HFFc6 (cell line): Measurements from ENCODE around the gene OTOGL. TPM values are rescaled to one million over a fixed set of nuclear protein-coding genes. Genes with fewer than 3 reads are reported as not detected.

Source experiments
- DNase-seq: peaks from one replicate; pipeline ENCODE4 v3.0.0-alpha.2; 2018
- H3K27ac Mint-ChIP-seq: 2 replicates; pipeline ENCODE4 v1.8.0; 2020; ENCODE audit warnings: mild to moderate bottlenecking, mixed read lengths
- H3K27me3 Mint-ChIP-seq: 2 replicates; pipeline ENCODE4 v1.8.0; 2021; ENCODE audit warnings: mild to moderate bottlenecking, moderate library complexity, mixed read lengths; ENCODE audit not compliant: insufficient read depth
- H3K36me3 Mint-ChIP-seq: 2 replicates; pipeline ENCODE4 v1.8.0; 2021; ENCODE audit warnings: low read depth, mixed read lengths
- H3K4me1 Mint-ChIP-seq: 2 replicates; pipeline ENCODE4 v1.8.0; 2020; ENCODE audit warnings: low read depth, mixed read lengths
- H3K4me3 Mint-ChIP-seq: 2 replicates; pipeline ENCODE4 v1.8.0; 2020; ENCODE audit warnings: mild to moderate bottlenecking, moderate library complexity, mixed read lengths
- H3K9me3 Mint-ChIP-seq: 2 replicates; pipeline ENCODE4 v1.8.0; 2020; ENCODE audit warnings: mild to moderate bottlenecking, mixed read lengths
- CTCF ChIP-seq: fragments of 200-600 bp; sonication (generic); IDR thresholded peaks from 2 replicates; pipeline ENCODE4 v1.5.0; 2021; ENCODE audit warnings: antibody characterized with exemption, mild to moderate bottlenecking
- total RNA-seq, 6 experiments: library from RNA; stranded (reverse); fragmentation: NEBNext Ultra II Directional; extraction: Animal tissue kit (Norgen Biotek cat#: 25700); gene quantifications; 2 replicates in 1 of 6; 3 replicates in 5 of 6; pipeline ENCODE4 v1.2.3, GENCODE V29; 2021

Gene OTOGL
- total RNA-seq, 6 experiments from 2014 or later: 0.12 to 0.32 (median 0.20) TPM

GRCh38 chr12:80190001-80190400 lies 90.7 kb downstream of the OTOGL start:
- Mint-ChIP-seq H3K9me3 (no peaks in the 10 kb centered on the region), H3K36me3 (no peaks in the 10 kb centered on the region), H3K27ac (peak overlapping the region; percentile 70), H3K4me1 (peaks cover 54% of the 10 kb centered on the region), H3K4me3 (peak overlapping the region; percentile 65; the same call in 1 of the 2 replicates), H3K27me3 (no peaks in the 10 kb centered on the region)
- no peak for DNase-seq
- no peak for TF ChIP-seq CTCF

- Mint-ChIP-seq H3K27me3 (no peaks in the 10 kb centered on the region), H3K27ac (0 out of 2 replicates have a peak overlapping the region, but pooled peaks have one; percentile 31), H3K36me3 (no peaks in the 10 kb centered on the region), H3K4me1 (peaks cover 57% of the 10 kb centered on the region), H3K9me3 (no peaks in the 10 kb centered on the region), H3K4me3 (no peak overlapping the region)
- TF ChIP-seq CTCF: no peak
- DNase-seq: no peak
Measured at GRCh38 chr12:80192087-80192486, 92.8 kb downstream of the OTOGL start.

GRCh38 chr12:80193865-80194264 lies 94.5 kb downstream of the OTOGL start:
- no peaks in the 10 kb centered on the region for H3K9me3 Mint-ChIP-seq
- no peak for DNase-seq
- H3K27ac Mint-ChIP-seq: no peak overlapping the region
- H3K4me1 Mint-ChIP-seq: peaks cover 53% of the 10 kb centered on the region
- no peaks in the 10 kb centered on the region for H3K36me3 Mint-ChIP-seq
- H3K27me3 Mint-ChIP-seq: no peaks in the 10 kb centered on the region
- no peak for TF ChIP-seq CTCF
- H3K4me3 Mint-ChIP-seq: no peak overlapping the region

- H3K27me3 Mint-ChIP-seq: no peaks in the 10 kb centered on the region
- H3K4me1 Mint-ChIP-seq: peaks cover 40% of the 10 kb centered on the region
- H3K4me3 Mint-ChIP-seq: no peak overlapping the region
- H3K27ac Mint-ChIP-seq: no peak overlapping the region
- peak; percentile 88 for TF ChIP-seq CTCF
- H3K9me3 Mint-ChIP-seq: no peaks in the 10 kb centered on the region
- peak; percentile 62 for DNase-seq
- H3K36me3 Mint-ChIP-seq: no peaks in the 10 kb centered on the region
Measured at GRCh38 chr12:80195074-80195726, 95.9 kb downstream of the OTOGL start.

GRCh38 chr12:80195737-80196136 lies 96.4 kb downstream of the OTOGL start:
- peaks cover 36% of the 10 kb centered on the region for H3K4me1 Mint-ChIP-seq
- no peaks in the 10 kb centered on the region for H3K27me3 Mint-ChIP-seq
- DNase-seq: no peak
- TF ChIP-seq CTCF: no peak
- H3K27ac Mint-ChIP-seq: no peak overlapping the region
- no peak overlapping the region for H3K4me3 Mint-ChIP-seq
- no peaks in the 10 kb centered on the region for H3K36me3 Mint-ChIP-seq
- H3K9me3 Mint-ChIP-seq: no peaks in the 10 kb centered on the region
